HL-60 (cell line): ENCODE measurements around the gene POLR3A.

Experiments used
- DNase-seq, 2 experiments: peaks; one replicate each; pipeline ENCODE4 v3.0.0-alpha.2; 2010 to 2020; ENCODE audit warnings: low read depth in 1 of 2, low spot score in 1 of 2
- H3K27ac ChIP-seq: fragments of 250-450 bp; sonication (Bioruptor Pico); replicated peaks from 2 replicates; pipeline ENCODE4 v1.5.1; 2020; ENCODE audit warnings: mild to moderate bottlenecking, moderate library complexity
- H3K27me3 ChIP-seq: fragments of 250-450 bp; sonication (Bioruptor Pico); 2 replicates; pipeline ENCODE4 v1.5.1; 2021; ENCODE audit warnings: mild to moderate bottlenecking, moderate library complexity; ENCODE audit not compliant: insufficient read depth, poor library complexity, severe bottlenecking
- H3K4me3 ChIP-seq: replicated peaks from 2 replicates; pipeline ENCODE4 v1.5.1; 2011; ENCODE audit warnings: mild to moderate bottlenecking, control low read depth, low read length; ENCODE audit not compliant: insufficient read depth
- CTCF ChIP-seq: IDR thresholded peaks from one replicate; pipeline ENCODE4 v1.5.1; 2011; ENCODE audit warnings: low read length, control low read depth, inconsistent platforms; ENCODE audit not compliant: insufficient read depth
- GABPA ChIP-seq: IDR thresholded peaks from 2 replicates; pipeline ENCODE4 v1.6.1; 2012; ENCODE audit warnings: low read depth
- POLR2AphosphoS5 ChIP-seq: IDR thresholded peaks from 2 replicates; pipeline ENCODE4 v1.6.1; 2012; ENCODE audit warnings: low read depth
- REST ChIP-seq: IDR thresholded peaks from 2 replicates; pipeline ENCODE4 v1.6.1; 2012; ENCODE audit warnings: low read depth; ENCODE audit not compliant: insufficient replicate concordance
- SPI1 ChIP-seq: IDR thresholded peaks from 2 replicates; pipeline ENCODE4 v1.6.1; 2012; ENCODE audit warnings: low read depth, mild to moderate bottlenecking, borderline replicate concordance

The POLR3A gene

GRCh38 chr10:78004215-78005026 is 24.9 kb downstream of the POLR3A start:
- no peak overlapping the region for H3K27ac ChIP-seq
- TF ChIP-seq GABPA (no peak), POLR2AphosphoS5 (no peak), SPI1 (no peak), CTCF (no peak), REST (no peak)
- no peak for DNase-seq

GRCh38 chr10:78002541-78003288 is 26.6 kb downstream of the POLR3A start:
- no peak overlapping the region for H3K4me3 ChIP-seq

More at GRCh38 chr10:78004215-78005026, 24.9 kb downstream of the POLR3A start:
- H3K27me3 ChIP-seq, result no peaks in the 10 kb centered on the region
- H3K4me3 ChIP-seq, result no peak overlapping the region

GRCh38 chr10:78000956-78001472 is 28.3 kb downstream of the POLR3A start:
- TF ChIP-seq SPI1 (no peak), REST (no peak), CTCF (no peak), GABPA (no peak), POLR2AphosphoS5 (no peak)
- DNase-seq, result no peak

More at GRCh38 chr10:78002541-78003288, 26.6 kb downstream of the POLR3A start:
- no peak for DNase-seq
- Histone ChIP-seq H3K27ac (no peak overlapping the region), H3K27me3 (no peaks in the 10 kb centered on the region)
- TF ChIP-seq POLR2AphosphoS5, result no peak
- TF ChIP-seq SPI1, result no peak
- TF ChIP-seq GABPA, result no peak
- no peak for TF ChIP-seq CTCF

More at GRCh38 chr10:78000956-78001472, 28.3 kb downstream of the POLR3A start:
- Histone ChIP-seq H3K27me3 (no peaks in the 10 kb centered on the region), H3K27ac (no peak overlapping the region), H3K4me3 (no peak overlapping the region)
